Mucosa of rectum (tissue), 2 donors: ENCODE results near the gene PRMT3.
"Not testable (repeated sequence)": the region's sequence is repeated elsewhere in the genome, so short reads cannot be mapped to it uniquely, and the experiment has no call there.

Source experiments
- H3K27ac ChIP-seq, 2 donors: one replicate each; pipeline ENCODE4 v1.7.0; 2013; ENCODE audit warnings: inconsistent platforms in 2 of 2, low read depth in 2 of 2, low read length in 2 of 2
- H3K27me3 ChIP-seq, 2 donors: one replicate each; pipeline ENCODE4 v1.7.0; 2013; ENCODE audit warnings: low read length in 2 of 2; ENCODE audit not compliant: control insufficient read depth in 2 of 2, insufficient read depth in 2 of 2
- H3K36me3 ChIP-seq, 2 donors: one replicate each; pipeline ENCODE4 v1.7.0; 2013; ENCODE audit warnings: low read length in 2 of 2; ENCODE audit not compliant: control insufficient read depth in 2 of 2, insufficient read depth in 2 of 2
- H3K4me1 ChIP-seq, 2 donors: one replicate each; pipeline ENCODE4 v1.7.0; 2013; ENCODE audit warnings: low read length in 2 of 2, mild to moderate bottlenecking in 1 of 2; ENCODE audit not compliant: control insufficient read depth in 2 of 2, insufficient read depth in 2 of 2
- H3K4me3 ChIP-seq, 2 donors: one replicate each; pipeline ENCODE4 v1.7.0; 2013; ENCODE audit warnings: low read length in 2 of 2
- H3K9ac ChIP-seq, 2 donors: one replicate each; pipeline ENCODE4 v1.7.0; 2013; ENCODE audit warnings: low read length in 2 of 2, low read depth in 1 of 2, mild to moderate bottlenecking in 1 of 2
- H3K9me3 ChIP-seq, 2 donors: one replicate each; pipeline ENCODE4 v1.7.0; 2013; ENCODE audit warnings: low read length in 2 of 2; ENCODE audit not compliant: control insufficient read depth in 2 of 2
- donor health status: healthy.
- donor health status: Normal muscosa, but diverticular disease.

PRMT3 gene

DNA sequence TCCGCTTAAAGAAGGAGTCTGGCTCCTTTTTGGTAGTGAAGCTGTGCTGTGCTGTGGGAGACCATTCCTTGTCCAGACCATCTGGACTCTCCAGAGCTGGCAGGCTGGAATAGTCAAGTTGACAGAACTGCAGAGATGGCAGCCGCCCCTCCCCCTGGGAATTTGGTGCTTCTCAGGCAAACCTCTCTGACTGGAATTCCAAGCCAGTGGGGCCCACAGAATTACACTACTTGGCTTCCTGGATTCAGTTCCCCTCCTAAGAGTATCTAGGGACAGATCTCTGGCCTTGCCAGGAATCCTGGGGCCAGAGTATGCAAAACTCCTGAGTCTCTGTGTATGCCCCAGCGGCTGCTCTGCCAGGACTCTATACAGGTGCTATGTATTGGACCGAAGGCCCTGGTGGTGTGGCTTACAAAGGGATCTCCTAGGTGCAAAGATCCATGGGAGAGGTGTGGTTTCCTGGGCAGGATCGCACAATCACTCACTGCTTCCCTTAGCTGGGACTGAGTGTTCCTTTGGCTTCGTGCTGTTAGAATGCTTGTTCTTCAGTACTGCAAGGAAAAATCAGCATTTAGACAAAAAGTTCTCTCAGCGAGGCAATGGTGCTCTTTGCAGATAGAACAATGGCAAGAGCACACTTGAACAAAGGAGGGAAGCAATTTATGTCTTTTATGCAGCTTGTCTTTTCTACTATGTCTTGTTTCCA, 86.8 kb downstream of the PRMT3 start:
- Histone ChIP-seq H3K4me3 (no peak overlapping the region), H3K9ac (no peak overlapping the region), H3K36me3 (peaks cover 0 to 2% of the 10 kb centered on the region in 2 donors), H3K27ac (no peak overlapping the region), H3K4me1 (no peaks in the 10 kb centered on the region), H3K27me3 (no peaks in the 10 kb centered on the region), H3K9me3 (no peaks in the 10 kb centered on the region)

DNA sequence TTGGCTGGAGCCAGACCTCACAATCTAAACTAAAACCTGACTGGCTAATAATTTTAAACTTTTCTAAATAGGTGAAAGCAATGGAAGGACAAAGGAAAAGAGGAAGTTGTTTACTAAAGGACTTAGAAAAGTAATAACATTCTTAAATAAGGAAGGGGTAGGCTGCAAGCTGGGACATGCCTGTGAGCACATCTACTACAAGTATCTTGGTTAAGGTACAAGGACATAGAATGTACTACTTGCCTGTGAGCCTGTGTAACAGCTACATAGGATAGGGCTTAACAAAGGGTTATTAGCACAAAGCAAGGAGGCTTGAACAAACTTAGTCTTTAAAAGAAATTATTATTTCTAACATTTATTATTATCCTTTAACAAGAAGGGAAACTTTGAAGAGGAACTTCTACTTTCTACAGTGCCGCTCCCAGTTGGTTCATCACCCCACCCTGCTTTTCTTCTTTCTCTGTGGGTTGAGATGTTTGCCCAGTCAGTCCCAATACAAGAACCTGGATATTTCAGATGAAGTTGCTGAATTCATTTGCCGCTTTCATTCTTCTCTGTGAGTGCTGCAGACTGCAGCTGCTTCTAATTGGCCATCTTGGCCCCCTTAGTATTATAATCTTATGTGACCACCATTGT, 87.5 kb downstream of the PRMT3 start:
- Histone ChIP-seq H3K9me3 (no peaks in the 10 kb centered on the region), H3K36me3 (peaks cover 0 to 2% of the 10 kb centered on the region in 2 donors), H3K9ac (no peak overlapping the region), H3K4me1 (no peaks in the 10 kb centered on the region), H3K27me3 (no peaks in the 10 kb centered on the region), H3K27ac (no peak overlapping the region), H3K4me3 (no peak overlapping the region)

DNA sequence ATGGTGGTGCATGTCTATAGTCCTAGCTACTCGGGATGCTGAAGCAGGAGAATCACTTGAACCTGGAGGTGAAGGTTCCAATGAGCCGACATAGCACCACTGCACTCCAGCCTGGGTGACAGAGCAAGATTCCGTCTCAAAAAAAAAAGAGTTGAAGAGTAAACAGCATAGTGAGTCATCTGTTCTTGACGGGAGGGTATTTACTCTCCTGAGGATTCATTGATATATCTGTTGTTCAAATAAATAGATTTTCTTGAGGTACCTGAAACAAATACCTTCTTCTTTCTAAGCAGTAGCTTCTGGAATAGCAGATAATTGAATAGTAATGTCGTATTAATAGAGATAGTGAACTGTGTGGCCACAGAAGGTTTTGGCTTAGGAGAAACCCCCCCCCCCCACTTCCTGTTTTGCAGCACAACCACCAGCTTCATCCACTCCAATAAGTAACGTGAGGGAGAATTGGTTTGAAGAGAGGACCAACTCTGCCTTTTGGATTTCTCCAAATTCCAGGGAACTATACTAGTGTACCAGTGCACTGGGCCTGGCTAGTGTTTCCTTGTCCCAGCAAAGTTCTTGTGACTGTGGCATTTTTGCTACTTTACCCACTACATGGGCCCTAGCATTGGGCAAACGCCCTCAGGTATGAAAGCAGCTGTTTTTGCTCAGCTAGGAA, 90.0 kb downstream of the PRMT3 start:
- H3K27ac ChIP-seq = no peak overlapping the region
- H3K4me3 ChIP-seq = no peak overlapping the region
- H3K36me3 ChIP-seq = peaks cover 0 to 2% of the 10 kb centered on the region in 2 donors
- no peaks in the 10 kb centered on the region for H3K9me3 ChIP-seq
- H3K4me1 ChIP-seq = no peaks in the 10 kb centered on the region
- H3K9ac ChIP-seq = no peak overlapping the region
- no peaks in the 10 kb centered on the region for H3K27me3 ChIP-seq

DNA sequence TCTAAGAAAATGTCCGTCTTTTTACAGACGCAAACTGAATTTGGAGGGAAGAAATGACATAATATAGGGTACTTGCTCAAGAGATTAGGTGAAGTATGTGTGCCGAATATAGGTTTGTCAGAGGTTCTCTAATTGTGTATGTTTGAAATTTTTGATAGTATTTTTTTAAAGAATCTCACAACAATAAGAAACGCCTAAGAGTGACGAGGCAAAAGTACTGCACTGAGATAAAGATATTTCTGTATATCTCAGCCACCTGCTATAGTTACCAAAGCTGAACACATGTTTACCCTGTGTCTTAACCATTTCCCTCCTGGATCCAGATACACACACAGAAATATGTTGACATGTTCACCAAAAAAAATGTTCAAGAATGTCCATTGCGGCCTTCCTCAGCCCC, 92.0 kb downstream of the PRMT3 start:
- H3K4me1 ChIP-seq = no peaks in the 10 kb centered on the region
- H3K36me3 ChIP-seq = peaks cover 0 to 2% of the 10 kb centered on the region in 2 donors
- H3K27me3 ChIP-seq = no peaks in the 10 kb centered on the region
- H3K27ac ChIP-seq = no peak overlapping the region
- H3K9ac ChIP-seq = no peak overlapping the region
- no peaks in the 10 kb centered on the region for H3K9me3 ChIP-seq
- no peak overlapping the region for H3K4me3 ChIP-seq

DNA sequence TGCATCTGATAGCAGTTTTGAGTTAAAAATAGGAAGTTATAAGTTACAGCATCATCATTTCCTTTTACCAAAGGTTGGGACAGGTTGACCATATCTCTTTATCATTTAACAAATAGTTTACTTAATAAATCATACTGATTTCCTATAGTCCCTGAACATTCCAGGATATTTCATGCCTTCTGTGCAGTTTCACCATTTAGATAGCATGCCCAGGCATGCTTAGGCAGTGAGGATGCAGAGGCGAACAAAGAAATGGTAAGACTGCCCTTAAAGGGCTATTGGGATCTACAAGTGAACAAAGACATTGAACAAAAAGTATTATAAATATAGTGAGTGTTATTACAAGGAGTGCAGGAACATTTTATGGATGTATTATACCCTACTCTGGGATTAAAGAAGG, 96.4 kb downstream of the PRMT3 start:
- H3K4me1 ChIP-seq = no peaks in the 10 kb centered on the region
- no peak overlapping the region for H3K9ac ChIP-seq
- H3K36me3 ChIP-seq = no peaks in the 10 kb centered on the region
- no peak overlapping the region for H3K27ac ChIP-seq
- H3K27me3 ChIP-seq = no peaks in the 10 kb centered on the region
- H3K9me3 ChIP-seq = no peaks in the 10 kb centered on the region
- no peak overlapping the region for H3K4me3 ChIP-seq

DNA sequence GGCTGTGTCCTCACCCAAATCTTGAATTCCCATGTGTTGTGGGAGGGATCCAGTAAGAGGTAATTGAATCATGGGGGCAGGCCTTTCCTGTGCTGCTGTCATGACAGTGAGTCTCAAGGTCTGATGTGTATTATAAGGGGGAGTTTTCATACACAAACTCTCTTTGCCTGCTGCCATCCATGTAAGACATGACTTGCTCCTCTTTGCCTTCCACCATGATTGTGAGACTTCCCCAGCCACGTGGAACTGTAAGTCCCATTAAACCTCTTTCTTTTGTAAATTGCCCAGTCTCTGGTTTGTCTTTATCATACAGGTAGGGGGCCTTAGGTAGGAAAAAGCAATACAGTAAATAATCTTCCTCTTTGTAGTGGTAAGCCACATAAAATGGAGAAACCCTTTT, 96.9 kb downstream of the PRMT3 start:
- H3K9me3 ChIP-seq, H3K9ac ChIP-seq, H3K27me3 ChIP-seq, H3K36me3 ChIP-seq, H3K4me3 ChIP-seq, H3K4me1 ChIP-seq, H3K27ac ChIP-seq: not testable (repeated sequence)

DNA sequence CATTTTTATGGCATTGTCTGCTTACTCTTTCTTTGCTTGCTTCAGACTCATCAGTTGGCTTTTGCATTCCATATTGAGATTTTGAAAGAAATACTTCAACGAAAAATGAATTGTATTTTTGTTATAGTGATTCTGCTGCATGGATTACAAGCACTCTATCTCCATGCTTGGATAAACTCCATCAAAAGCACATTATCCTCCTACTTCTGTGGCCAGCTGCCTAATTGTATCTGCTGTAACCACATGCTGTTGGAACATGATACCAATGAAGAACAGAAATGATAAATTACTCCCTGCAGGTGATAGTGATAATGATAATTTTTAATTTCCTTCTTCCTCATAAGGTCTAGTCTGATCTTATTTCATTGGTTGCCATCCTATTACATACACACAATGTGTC, 100.8 kb downstream of the PRMT3 start:
- Histone ChIP-seq H3K27me3 (no peaks in the 10 kb centered on the region), H3K36me3 (no peaks in the 10 kb centered on the region), H3K4me3 (no peak overlapping the region), H3K9me3 (no peaks in the 10 kb centered on the region), H3K9ac (no peak overlapping the region), H3K27ac (no peak overlapping the region), H3K4me1 (no peaks in the 10 kb centered on the region)

DNA sequence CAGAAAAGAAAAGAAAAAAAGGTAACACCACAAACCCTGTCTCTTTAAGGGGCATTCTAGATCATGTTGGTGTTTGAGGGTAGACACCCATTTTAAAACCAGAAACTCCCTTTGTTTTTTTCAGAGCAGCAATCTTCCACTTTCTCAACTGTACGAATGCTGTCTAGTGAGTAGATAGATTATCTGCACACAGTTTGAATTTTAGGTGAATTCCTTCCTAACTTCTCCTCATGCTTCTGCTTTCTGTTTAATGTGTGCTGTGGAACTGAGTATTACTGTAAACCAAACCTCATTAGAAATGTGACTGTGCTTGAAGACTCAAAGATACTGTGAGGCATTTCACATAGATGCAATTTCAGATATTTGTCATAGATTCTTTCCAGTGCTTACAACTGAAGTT, 102.4 kb downstream of the PRMT3 start:
- Histone ChIP-seq H3K36me3 (peaks cover 0 to under 1% of the 10 kb centered on the region in 2 donors), H3K27me3 (no peaks in the 10 kb centered on the region), H3K27ac (no peak overlapping the region), H3K9ac (no peak overlapping the region), H3K9me3 (no peaks in the 10 kb centered on the region), H3K4me3 (no peak overlapping the region), H3K4me1 (no peaks in the 10 kb centered on the region)

DNA sequence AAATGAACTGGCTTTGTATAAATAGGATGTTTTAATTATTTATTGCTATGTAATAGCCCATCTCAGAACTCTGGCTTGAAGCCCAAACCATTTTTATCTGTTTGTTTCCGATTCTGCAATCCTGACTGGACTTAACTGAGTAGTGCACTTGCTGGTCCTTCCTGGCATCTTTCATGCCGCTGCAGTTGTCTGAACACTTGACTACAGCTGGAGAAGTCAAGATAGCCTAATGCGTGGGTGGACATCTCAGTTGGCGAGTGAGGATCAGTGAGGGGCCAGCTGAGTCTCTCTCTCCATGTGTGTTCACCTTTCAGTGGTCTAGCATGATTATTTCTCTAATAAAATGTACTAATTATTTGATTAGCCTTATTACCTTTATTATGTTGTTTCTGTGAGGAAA, 105.8 kb downstream of the PRMT3 start:
- H3K9ac ChIP-seq = no peak overlapping the region
- no peaks in the 10 kb centered on the region for H3K9me3 ChIP-seq
- peaks cover 2 to 7% of the 10 kb centered on the region in 2 donors for H3K36me3 ChIP-seq
- H3K27ac ChIP-seq = no peak overlapping the region
- H3K4me1 ChIP-seq = no peaks in the 10 kb centered on the region
- H3K4me3 ChIP-seq = no peak overlapping the region
- H3K27me3 ChIP-seq = no peaks in the 10 kb centered on the region

DNA sequence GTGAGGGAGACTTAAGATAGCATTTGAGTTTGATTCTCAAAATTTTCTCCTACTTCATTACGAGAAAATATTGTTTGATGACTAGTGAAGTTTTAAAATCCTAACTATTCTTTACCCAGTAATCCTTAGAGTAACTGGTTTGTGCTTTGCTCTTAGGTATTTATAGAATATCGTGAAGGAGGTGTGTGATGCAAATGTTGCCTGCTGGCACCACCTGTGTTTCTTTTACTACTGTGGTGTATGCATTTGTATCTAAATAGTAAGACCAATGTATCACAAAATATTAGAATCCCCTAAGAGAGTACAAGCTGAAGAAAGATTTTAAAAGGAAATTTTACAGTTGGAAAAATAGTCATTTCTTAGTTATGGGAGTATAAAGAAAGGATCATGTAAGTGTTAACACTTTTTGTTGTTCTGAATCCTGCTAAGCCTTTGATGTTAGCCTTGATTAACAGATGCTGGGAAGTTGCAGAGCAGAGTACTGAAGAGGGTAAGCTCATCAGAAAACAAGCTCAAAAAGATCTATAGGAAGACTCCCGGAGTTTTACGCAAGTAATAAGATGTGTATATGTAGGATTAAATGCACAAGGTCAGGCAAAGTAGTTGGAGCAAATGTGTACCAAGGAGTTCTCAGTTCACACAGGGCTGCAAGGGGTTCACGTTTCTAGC, 109.7 kb downstream of the PRMT3 start:
- no peak overlapping the region for H3K4me3 ChIP-seq
- H3K4me1 ChIP-seq = no peaks in the 10 kb centered on the region
- H3K9ac ChIP-seq = no peak overlapping the region
- no peaks in the 10 kb centered on the region for H3K27me3 ChIP-seq
- no peaks in the 10 kb centered on the region for H3K9me3 ChIP-seq
- H3K36me3 ChIP-seq = peaks cover 2 to 7% of the 10 kb centered on the region in 2 donors
- no peak overlapping the region for H3K27ac ChIP-seq
